Heart left ventricle (tissue), 16 donors: Measurements from ENCODE around the gene FAF1. TPM values are rescaled to one million over a fixed set of nuclear protein-coding genes. Genes with fewer than 3 reads are reported as not detected.
A peak's percentile ranks its signal among the peaks of the same experiment; 100 is the strongest.

Source experiments
- ATAC-seq, 4 donors: fragments of 200-7000 bp; cut with Tn5 transposase; one replicate each; pipeline ENCODE4 v1.9.1; 2020 to 2022; ENCODE audit warnings: moderate library complexity in 4 of 4, mild to moderate bottlenecking in 3 of 4, moderate number of reproducible peaks in 1 of 4
- DNase-seq, 5 donors: peaks; one replicate each; pipeline ENCODE4 v3.0.0-alpha.2; 2020
- H3K27ac ChIP-seq, 12 donors: fragments of 200-600 bp; sonication (generic) in 4 of 12; one replicate each; pipeline versions ENCODE4 v1.5.0 to v1.8.0; 2016 to 2022; ENCODE audit warnings: mild to moderate bottlenecking in 2 of 12
- H3K27me3 ChIP-seq, 9 donors: fragments of 200-600 bp; sonication (generic) in 2 of 9; one replicate each; pipeline versions ENCODE4 v1.5.1 to v1.8.0; 2016 to 2022; ENCODE audit warnings: mild to moderate bottlenecking in 3 of 9
- H3K36me3 ChIP-seq, 9 donors: fragments of 200-600 bp; sonication (generic) in 2 of 9; one replicate each; pipeline versions ENCODE4 v1.5.0 to v1.8.0; 2018 to 2022; ENCODE audit warnings: mild to moderate bottlenecking in 2 of 9
- H3K4me1 ChIP-seq, 12 donors: fragments of 200-600 bp; sonication (generic) in 4 of 12; one replicate each; pipeline versions ENCODE4 v1.5.0 to v1.8.0; 2016 to 2022; ENCODE audit warnings: mild to moderate bottlenecking in 3 of 12
- H3K4me3 ChIP-seq, 12 donors: fragments of 200-600 bp; sonication (generic) in 4 of 12; one replicate each; pipeline versions ENCODE4 v1.5.0 to v1.8.0; 2017 to 2022; ENCODE audit warnings: mild to moderate bottlenecking in 9 of 12, moderate library complexity in 4 of 12
- H3K9me3 ChIP-seq, 12 donors: fragments of 200-600 bp; sonication (generic) in 4 of 12; one replicate each; pipeline versions ENCODE4 v1.5.0 to v1.8.0; 2016 to 2022; ENCODE audit warnings: mild to moderate bottlenecking in 1 of 12
- CTCF ChIP-seq, 12 donors: fragments of 200-600 bp; sonication (generic) in 4 of 12; IDR thresholded peaks; one replicate each; pipeline versions ENCODE4 v1.5.0 to v1.8.0; 2018 to 2022; ENCODE audit warnings: antibody characterized with exemption in 12 of 12, mild to moderate bottlenecking in 5 of 12
- POLR2A ChIP-seq, 2 donors: fragments of 450-650 bp; IDR thresholded peaks; one replicate each; pipeline ENCODE4 v1.6.1; 2017; ENCODE audit warnings: antibody characterized with exemption in 2 of 2, mild to moderate bottlenecking in 2 of 2, moderate library complexity in 2 of 2
- WGBS, 4 donors: extraction: QIAGEN DNeasy Blood & Tissue Kit in 2 of 4; methylation state at CpG; one replicate each; pipeline versions ENCODE4 v1.1.5 to v1.1.7; 2013 to 2018; 5-methylcytosine and 5-hydroxymethylcytosine counted together
- intact Hi-C, 10 donors: fragments of 100-400 bp; cut with DNase I; formaldehyde crosslinking; loops; one replicate each; pipeline versions ENCODE4 v1.11.1 to v1.14.2; 2022
- polyA plus RNA-seq, 2 donors: library from polyadenylated mRNA; stranded (reverse); fragments of 200-250 nt; gene quantifications; one replicate each; pipeline ENCODE4 v1.2.3, GENCODE V29; 2013
- total RNA-seq, 9 donors: library from RNA; depleted of rRNA in 2 of 9; stranded (reverse); fragments of >200 nt in 2 of 9; fragmentation: NEBNext Ultra II Directional in 3 of 9; extraction: Animal tissue kit (Norgen Biotek cat#: 25700) in 3 of 9; gene quantifications; one replicate each; pipeline versions ENCODE4 v1.1.0 to v1.2.4, GENCODE V29; 2016 to 2023
- donor health status: ischemic (EF 13 %, LVEDD 7.1; RV severe dilation, severe dysfunction).
- donor health status: healthy with polysubstance abuse.
- donor health status: DM: no; HTN: yes; CAD: no.
- donor health status: DM: no; HTN: no; CAD: no.
- donor health status: ischemic (EF 25% LVEDD 6.9; RV normal size, moderate dysfunction).
- donor health status: ischemic (EF 25% LVEDD 5.7; RV mildly dilated, moderate dysfunction).
- donor health status: healthy.
- donor health status: DM: yes; HTN: yes; CAD: no.
- donor health status: ischemic (EF 35%, LVEDD 5.7; RV mildly dilated, moderate dysfunction).
- donor health status: nonischemic (EF 11% LVEDD 7.7; RV severe dilation, severe dysfunction).
- donor health status: DM: yes; HTN: yes; CAD: no.
- donor health status: PGD.
- donor health status: ischemic (EF 29% LVEDD 5.4; RV normal size, mild dysfunction).
- donor health status: nonischemic (EF 23%, LVEDD 6.1; RV moderate dilation, normal function).

Gene FAF1
- total and polyA plus RNA-seq, 11 donors, result 41.0 to 112 (median 81.3) TPM

DNA sequence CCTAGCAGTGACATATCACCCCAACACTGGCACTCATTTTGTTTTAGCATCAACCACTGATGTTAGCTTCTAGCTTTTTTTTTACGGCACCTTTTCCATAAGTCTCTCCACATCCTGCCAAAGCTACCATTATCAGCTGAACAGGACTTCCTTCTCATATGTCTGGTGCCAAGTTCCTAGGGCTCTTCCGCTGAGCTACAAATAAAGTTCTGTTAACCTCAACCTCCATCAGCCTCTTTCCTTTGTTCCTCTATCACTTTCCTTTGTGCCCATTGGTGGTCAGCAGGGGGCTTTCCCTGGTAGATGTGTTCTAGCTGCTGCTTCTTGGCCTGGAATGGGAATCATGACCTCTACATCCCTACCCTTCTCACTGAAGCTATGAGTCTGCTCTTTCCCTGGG, 163.8 kb downstream of the FAF1 start:
- intact Hi-C loops, result no loop called here
- DNase-seq (no peak), ATAC-seq (no peak)
- Histone ChIP-seq H3K27ac (no peak overlapping the region), H3K9me3 (no peaks in the 10 kb centered on the region), H3K4me3 (no peak overlapping the region), H3K27me3 (no peaks in the 10 kb centered on the region), H3K36me3 (no peaks in the 10 kb centered on the region), H3K4me1 (peaks cover 0 to 5% (median 0%) of the 10 kb centered on the region in 12 donors)
- TF ChIP-seq POLR2A (IDR thresholded peaks at IDR 0.05) (no peak), CTCF (IDR thresholded peaks at IDR 0.05) (no peak)
- WGBS, 4 donors, result 59 to 63% (median 61%) methylated on average over 2 of the region's 2 CpGs

DNA sequence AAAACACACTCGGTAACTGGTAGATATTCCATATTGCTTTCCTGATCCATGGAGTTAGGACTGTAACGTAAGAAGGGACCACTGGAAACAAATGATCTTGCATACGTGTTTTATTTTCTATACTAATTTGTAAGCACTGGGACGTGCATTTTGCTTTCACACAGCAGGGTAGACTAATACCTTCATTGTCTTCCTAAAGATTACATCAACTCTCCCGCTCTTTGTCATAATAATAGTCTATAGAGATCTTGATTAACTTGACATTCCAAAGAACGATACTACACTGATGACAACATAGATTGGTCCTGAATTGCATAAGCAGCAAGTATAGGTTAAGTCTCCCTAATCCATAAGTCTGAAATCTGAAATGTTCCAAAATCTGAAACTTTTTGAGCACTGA, 166.5 kb downstream of the FAF1 start:
- 90 to 98% (median 95%) methylated on average over 6 of the region's 6 CpGs for WGBS, 4 donors
- intact Hi-C loops, result no loop called here
- Histone ChIP-seq H3K4me3 (no peak overlapping the region), H3K27me3 (no peaks in the 10 kb centered on the region), H3K27ac (no peak overlapping the region), H3K9me3 (no peaks in the 10 kb centered on the region), H3K4me1 (no peaks in the 10 kb centered on the region), H3K36me3 (no peaks in the 10 kb centered on the region)
- no peak for DNase-seq
- TF ChIP-seq POLR2A (IDR thresholded peaks at IDR 0.05) (no peak), CTCF (IDR thresholded peaks at IDR 0.05) (no peak)
- no peak for ATAC-seq

DNA sequence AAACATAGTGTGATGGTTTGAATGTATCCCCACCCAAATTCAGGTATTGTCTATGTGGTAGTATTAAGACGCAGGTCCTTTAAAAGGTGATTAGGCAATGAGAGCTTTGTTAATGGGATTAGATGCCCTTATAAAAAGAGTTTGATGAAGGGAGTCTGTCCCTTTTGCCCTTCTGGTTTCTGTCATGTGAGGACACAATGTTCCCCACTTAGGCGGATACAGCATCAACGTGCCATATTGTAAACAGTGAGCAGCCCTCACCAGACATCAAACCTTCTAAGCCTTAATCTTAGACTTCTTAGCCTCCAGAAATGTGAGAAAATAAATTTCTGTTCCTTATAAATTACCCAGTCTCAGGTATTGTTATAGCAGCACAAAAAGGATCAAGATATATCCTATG, 172.8 kb downstream of the FAF1 start:
- Histone ChIP-seq H3K9me3 (no peaks in the 10 kb centered on the region), H3K36me3 (peaks cover 0 to 20% (median 8%) of the 10 kb centered on the region in 9 donors), H3K4me1 (no peaks in the 10 kb centered on the region), H3K4me3 (no peak overlapping the region), H3K27ac (peak overlapping the region in 1 of 12 donors; percentile 29), H3K27me3 (no peaks in the 10 kb centered on the region)
- intact Hi-C loops, result loop anchor here in 1 of 10 donors (5.0 kb wide), 1 partner anchor 405 kb away; no protein-coding TSS in a partner anchor
- no peak for DNase-seq
- ATAC-seq, result no peak
- TF ChIP-seq CTCF (IDR thresholded peaks at IDR 0.05) (no peak), POLR2A (IDR thresholded peaks at IDR 0.05) (no peak)
- WGBS, 4 donors, result 82 to 86% (median 85%) methylated on average over 3 of the region's 3 CpGs

- peaks cover 0 to 30% (median 10%) of the 10 kb centered on the region in 9 donors for H3K36me3 ChIP-seq
- no peak overlapping the region for H3K27ac ChIP-seq
- intact Hi-C loops, result no loop called here
- TF ChIP-seq CTCF (IDR thresholded peaks at IDR 0.05), result no peak
- TF ChIP-seq POLR2A (IDR thresholded peaks at IDR 0.05), result no peak
- H3K27me3 ChIP-seq, result no peaks in the 10 kb centered on the region
- peak overlapping the region in 6 of 12 donors; percentile 10 to 38 (median 12) for H3K4me3 ChIP-seq
- DNase-seq (no peak), ATAC-seq (no peak)
- no peaks in the 10 kb centered on the region for H3K4me1 ChIP-seq
- no peaks in the 10 kb centered on the region for H3K9me3 ChIP-seq
- 90 to 95% (median 91%) methylated on average over 9 of the region's 9 CpGs for WGBS, 4 donors
These were observed 176.8 kb downstream of the FAF1 start for GRCh38 chr1:50783286-50783685.
